ENCODE measurements around the gene GMCL1.

DNA sequence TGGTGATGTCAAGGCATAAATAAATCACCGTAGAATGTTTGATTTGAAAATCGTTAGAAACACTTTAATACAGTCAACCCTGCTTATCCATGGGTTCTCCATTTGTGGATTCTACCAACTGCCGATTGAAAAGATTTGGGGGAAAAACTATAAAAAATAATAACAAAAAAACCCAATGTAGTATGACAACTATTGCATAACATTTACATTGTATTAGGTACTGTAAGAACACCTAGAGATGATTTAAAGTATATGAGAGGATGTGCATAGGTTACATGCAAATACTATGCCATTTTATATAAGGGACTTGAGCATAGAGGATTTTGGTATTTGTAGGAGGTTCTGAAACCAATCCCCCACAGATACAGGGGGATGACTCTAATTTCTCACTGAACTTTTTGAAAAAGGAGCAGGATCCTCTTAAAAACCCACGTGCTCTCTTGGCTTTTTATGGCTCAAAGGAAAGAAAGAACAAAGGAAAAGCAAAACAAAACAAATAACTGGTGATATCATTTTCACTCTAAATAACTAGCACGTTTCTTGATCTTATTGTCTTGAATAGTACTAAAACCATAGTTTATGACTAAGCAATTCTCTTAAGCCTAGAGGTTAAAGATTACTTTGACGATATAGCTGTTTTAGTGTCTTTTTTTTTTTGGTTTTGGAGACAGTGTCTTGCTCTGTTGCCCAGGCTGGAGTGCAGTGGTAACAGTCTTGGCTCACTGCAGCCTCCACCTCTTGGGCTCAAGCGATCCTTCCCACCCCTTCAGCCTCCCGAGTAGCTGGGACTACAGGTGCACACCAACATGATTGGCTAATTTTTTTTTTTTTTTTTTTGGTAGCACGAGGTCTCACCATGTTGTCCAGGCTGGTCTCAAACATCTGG, 17.0 kb downstream of the GMCL1 start:
- TF ChIP-seq EZH2phosphoT487 (IDR thresholded peaks at IDR 0.05; ENCODE audit: low read length) (no peak), CTCF (IDR thresholded peaks at IDR 0.05; ENCODE audit: low read length) (no peak)

Data from MM.1S (cell line).